Eye (tissue), 1 donor: ENCODE data around the gene SERPINI1.

ENCODE experiments used
- DNase-seq: peaks from one replicate; pipeline ENCODE4 v3.0.0-alpha.2; 2015

Gene SERPINI1

GRCh38 chr3:167734498-167735232, 856 bp upstream of the SERPINI1 start, which contains the start of gene PDCD10:
Gene PDCD10 (minus strand): TSS chr3:167734892. CDS start chr3:167720157, 14,735 bp downstream.
- DNase-seq, result peak; percentile 99

- DNase-seq, result peak; percentile 24
Observed at GRCh38 chr3:167736264-167736787, 805 bp downstream of the SERPINI1 start.

- no peak for DNase-seq
Observed at GRCh38 chr3:167736997-167737396, 1.5 kb downstream of the SERPINI1 start.

GRCh38 chr3:167738037-167738436, 2.5 kb downstream of the SERPINI1 start:
- no peak for DNase-seq

- peak; percentile 14 for DNase-seq
Observed at GRCh38 chr3:167739190-167739810, 3.8 kb downstream of the SERPINI1 start.

GRCh38 chr3:167740961-167741587, 5.6 kb downstream of the SERPINI1 start:
- DNase-seq, result peak; percentile 55

GRCh38 chr3:167742338-167742737, 6.8 kb downstream of the SERPINI1 start:
- no peak for DNase-seq

- DNase-seq, result no peak
Observed at GRCh38 chr3:167743799-167744198, 8.3 kb downstream of the SERPINI1 start.

GRCh38 chr3:167749209-167749608, 13.7 kb downstream of the SERPINI1 start:
- no peak for DNase-seq

- no peak for DNase-seq
Observed at GRCh38 chr3:167749728-167750127, 14.2 kb downstream of the SERPINI1 start.

GRCh38 chr3:167750272-167750971, 14.9 kb downstream of the SERPINI1 start:
- DNase-seq, result no peak

- no peak for DNase-seq
Observed at GRCh38 chr3:167754049-167754448, 18.5 kb downstream of the SERPINI1 start.

GRCh38 chr3:167761302-167761701, 25.8 kb downstream of the SERPINI1 start:
- DNase-seq, result no peak

- no peak for DNase-seq
Observed at GRCh38 chr3:167762296-167762695, 26.8 kb downstream of the SERPINI1 start.

- no peak for DNase-seq
Observed at GRCh38 chr3:167772992-167773391, 37.5 kb downstream of the SERPINI1 start.

- no peak for DNase-seq
Observed at GRCh38 chr3:167773584-167773983, 38.1 kb downstream of the SERPINI1 start.

GRCh38 chr3:167776066-167776685, 40.7 kb downstream of the SERPINI1 start:
- no peak for DNase-seq

- DNase-seq, result no peak
Observed at GRCh38 chr3:167777356-167777755, 41.8 kb downstream of the SERPINI1 start.

GRCh38 chr3:167780214-167780883, 44.8 kb downstream of the SERPINI1 start:
- DNase-seq, result no peak

- no peak for DNase-seq
Observed at GRCh38 chr3:167783781-167784180, 48.3 kb downstream of the SERPINI1 start.

- DNase-seq, result no peak
Observed at GRCh38 chr3:167785790-167786189, 50.3 kb downstream of the SERPINI1 start.

GRCh38 chr3:167787440-167787839, 51.9 kb downstream of the SERPINI1 start:
- no peak for DNase-seq
